ENCODE data around the gene SNF8. TPM values are rescaled to one million over a fixed set of nuclear protein-coding genes. Genes with fewer than 3 reads are reported as not detected.
A peak's percentile ranks its signal among the peaks of the same experiment; 100 is the strongest.

SNF8 gene
- 10 to 100 TPM; 57.1 to 63.7 TPM for total RNA-seq
- polyA plus RNA-seq: 100 to 1,000 TPM; 104 to 110 (median 105) TPM
- 30.3 to 81.2 (median 38.5) reads per million in 6 experiments for total RNA-seq

GRCh38 chr17:48944515-48945260 lies at the start of gene SNF8:
Gene SNF8, minus strand, starts transcription at chr17:48944842. Its CDS starts 108 bp downstream, at chr17:48944734.
- DNase-seq (peak; percentile 83 to 94 (median 91)), ATAC-seq (peak; percentile 94 to 95)
- POLR2A ChIA-PET: interaction anchor here (0.6 to 1.9 kb wide), 10 partner anchors 13 to 247 kb away, joined by 3 to 21 read pairs (median 3); partner anchors contain the start of genes ATP5MC1 and UBE2Z
- Mint-ChIP-seq H3K4me1 (peaks cover 0 to 30% (median 21%) of the 10 kb centered on the region in 4 donors), H3K27me3 (peaks cover 0 to 3% (median 0%) of the 10 kb centered on the region in 5 donors), H3K36me3 (peaks cover 0 to 22% (median 9%) of the 10 kb centered on the region in 3 donors), H3K9me3 (no peaks in the 10 kb centered on the region), H3K4me3 (peak within 1 kb of the TSS; percentile 92 to 99 (median 96)), H3K27ac (peak within 1 kb of the TSS; percentile 93 to 98 (median 96))

- no peak for ATAC-seq
- no peak overlapping the region for H3K4me3 Mint-ChIP-seq
- POLR2A ChIA-PET: no interaction called here
- H3K9me3 Mint-ChIP-seq: peaks cover 0 to 13% (median 0%) of the 10 kb centered on the region in 9 donors
- H3K27ac Mint-ChIP-seq: no peak overlapping the region
- H3K36me3 Mint-ChIP-seq: peaks cover 0 to 13% (median 0%) of the 10 kb centered on the region in 3 donors
- H3K27me3 Mint-ChIP-seq: peaks cover 34 to 89% (median 64%) of the 10 kb centered on the region in 5 donors
- H3K4me1 Mint-ChIP-seq: peaks cover 14 to 34% (median 28%) of the 10 kb centered on the region in 4 donors
- DNase-seq: no peak
These were observed 49.3 kb upstream of the SNF8 start for GRCh38 chr17:48993951-48994350.

DNA sequence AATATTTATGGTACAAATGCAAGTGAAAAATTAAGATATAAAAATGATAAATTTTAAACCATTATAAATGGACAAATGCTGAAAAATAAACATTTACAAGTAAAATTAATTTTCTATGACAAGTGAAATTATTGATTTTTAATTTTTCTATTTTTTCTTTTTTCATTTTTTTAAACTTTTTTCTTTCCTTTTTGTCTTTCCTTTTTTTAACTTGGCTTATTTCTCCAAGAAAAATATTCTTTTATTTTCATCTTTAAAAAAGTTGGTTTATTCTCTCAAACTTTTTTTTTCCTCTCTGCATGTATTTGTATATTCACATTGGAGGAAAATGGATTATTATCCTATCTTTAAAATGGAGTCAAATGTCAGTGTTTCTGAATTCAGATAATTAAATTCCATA lies 48.7 kb upstream of the SNF8 start:
- POLR2A ChIA-PET: no interaction called here
- H3K27me3 Mint-ChIP-seq: peaks cover 34 to 84% (median 59%) of the 10 kb centered on the region in 5 donors
- H3K36me3 Mint-ChIP-seq: peaks cover 0 to 11% (median 0%) of the 10 kb centered on the region in 3 donors
- H3K4me3 Mint-ChIP-seq: no peak overlapping the region
- peaks cover 0 to 13% (median 0%) of the 10 kb centered on the region in 9 donors for H3K9me3 Mint-ChIP-seq
- DNase-seq (no peak), ATAC-seq (no peak)
- no peak overlapping the region for H3K27ac Mint-ChIP-seq
- H3K4me1 Mint-ChIP-seq: peaks cover 12 to 28% (median 24%) of the 10 kb centered on the region in 4 donors

DNA sequence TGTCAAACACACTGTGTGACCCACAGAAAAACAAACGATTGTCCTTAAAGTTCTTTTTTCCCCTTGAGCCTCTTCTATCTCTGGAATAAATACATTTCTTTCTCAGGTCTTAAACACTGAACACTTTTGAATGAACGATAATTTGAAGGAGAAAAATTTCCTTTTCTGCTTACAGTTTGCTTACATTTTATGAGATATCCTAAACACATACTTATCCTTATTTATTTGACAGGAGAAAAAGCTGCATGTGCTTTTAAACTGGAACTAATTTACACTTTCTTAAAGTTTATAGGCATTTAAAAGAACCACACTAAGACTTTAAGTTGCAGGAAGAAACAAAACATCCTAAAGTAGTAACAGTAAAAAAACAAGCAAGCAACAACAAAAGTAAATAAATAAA lies 47.8 kb upstream of the SNF8 start:
- Mint-ChIP-seq H3K4me1 (peaks cover 11 to 19% (median 16%) of the 10 kb centered on the region in 4 donors), H3K9me3 (peaks cover 0 to 13% (median 0%) of the 10 kb centered on the region in 9 donors), H3K27ac (no peak overlapping the region), H3K4me3 (no peak overlapping the region), H3K27me3 (peaks cover 34 to 85% (median 58%) of the 10 kb centered on the region in 5 donors), H3K36me3 (peaks cover 0 to 11% (median 0%) of the 10 kb centered on the region in 3 donors)
- no peak for DNase-seq
- ATAC-seq: no peak
- POLR2A ChIA-PET: interaction anchor here (0.6 kb wide), 1 partner anchor 9 kb away, joined by 6 read pairs; no protein-coding TSS in a partner anchor

DNA sequence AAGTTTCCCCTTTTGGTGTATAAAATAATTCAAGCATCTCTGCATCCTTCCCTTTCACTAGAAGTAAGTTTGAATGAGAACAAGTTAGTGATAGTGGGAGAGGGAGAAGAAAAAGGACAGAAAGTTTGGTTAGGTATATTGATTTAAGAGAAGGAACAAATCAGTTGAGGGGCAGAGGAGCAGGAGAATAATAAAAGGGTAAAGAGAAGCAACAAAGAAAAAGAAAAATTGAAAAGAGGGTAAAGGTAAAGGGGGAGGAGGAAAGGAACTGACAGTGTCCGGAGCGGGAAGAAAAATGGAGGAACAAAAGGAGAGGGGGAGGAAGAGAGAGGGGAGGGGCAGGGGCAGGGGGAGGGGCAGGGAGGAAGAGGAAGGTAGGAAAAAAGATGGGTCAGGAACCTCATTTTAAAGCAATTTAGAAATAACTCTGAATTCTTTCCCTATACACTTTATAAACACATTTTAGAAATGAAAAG lies 46.3 kb upstream of the SNF8 start:
- POLR2A ChIA-PET: no interaction called here
- Mint-ChIP-seq H3K4me1 (peaks cover 3 to 8% (median 5%) of the 10 kb centered on the region in 4 donors), H3K9me3 (peaks cover 0 to 7% (median 0%) of the 10 kb centered on the region in 9 donors), H3K36me3 (peaks cover 0 to 5% (median 0%) of the 10 kb centered on the region in 3 donors), H3K27ac (no peak overlapping the region), H3K27me3 (peaks cover 30 to 77% (median 53%) of the 10 kb centered on the region in 5 donors), H3K4me3 (no peak overlapping the region)
- ATAC-seq: no peak
- no peak for DNase-seq

GRCh38 chr17:48989100-48989499 lies 44.5 kb upstream of the SNF8 start:
- peaks cover 0 to 2% (median 0%) of the 10 kb centered on the region in 9 donors for H3K9me3 Mint-ChIP-seq
- no peaks in the 10 kb centered on the region for H3K36me3 Mint-ChIP-seq
- DNase-seq: no peak
- POLR2A ChIA-PET: no interaction called here
- no peak overlapping the region for H3K27ac Mint-ChIP-seq
- H3K4me3 Mint-ChIP-seq: no peak overlapping the region
- H3K27me3 Mint-ChIP-seq: peaks cover 19 to 62% (median 48%) of the 10 kb centered on the region in 5 donors
- ATAC-seq: no peak
- no peaks in the 10 kb centered on the region for H3K4me1 Mint-ChIP-seq

DNA sequence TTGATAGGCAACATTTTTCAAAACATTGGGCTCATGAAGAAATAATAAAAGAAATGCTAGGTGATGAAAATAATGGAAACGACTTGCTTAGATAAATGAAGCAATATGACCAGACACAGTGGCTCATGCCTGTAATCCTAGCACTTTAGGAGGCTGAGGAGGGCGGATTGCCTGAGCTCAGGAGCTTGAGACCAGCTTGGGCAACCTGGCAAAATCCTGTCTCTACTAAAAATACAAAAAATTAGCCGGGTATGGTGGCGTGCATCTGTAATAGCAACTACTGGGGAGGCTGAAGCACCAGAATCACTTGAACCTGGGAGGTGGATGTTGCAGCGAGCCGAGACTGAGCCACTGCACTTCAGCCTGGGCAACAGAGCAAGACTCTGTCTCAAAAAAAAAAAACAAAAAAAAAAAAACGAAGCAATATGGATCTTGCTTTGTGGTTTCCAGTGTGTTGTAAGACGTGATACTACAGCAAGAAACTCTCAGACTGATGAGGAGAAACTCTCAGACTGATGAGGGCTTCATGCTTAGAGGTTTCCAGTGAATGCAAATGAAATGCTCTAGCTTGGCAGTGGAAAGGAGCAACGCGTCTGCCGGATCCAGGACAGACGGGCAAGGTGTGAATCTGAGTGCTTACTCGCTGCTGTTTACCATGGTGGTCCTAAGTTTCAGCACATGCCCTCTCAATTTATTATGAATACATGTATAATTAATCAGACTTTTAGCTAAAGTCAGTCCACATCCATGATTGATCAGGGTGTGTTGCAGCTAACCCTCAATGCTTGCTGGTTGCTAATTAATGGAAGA lies 41.0 kb upstream of the SNF8 start:
- Mint-ChIP-seq H3K27me3 (peaks cover 6 to 41% (median 29%) of the 10 kb centered on the region in 5 donors), H3K36me3 (peaks cover 0 to 4% (median 3%) of the 10 kb centered on the region in 3 donors), H3K4me3 (no peak overlapping the region), H3K27ac (peak overlapping the region in 1 of 10 donors; percentile 31), H3K4me1 (no peaks in the 10 kb centered on the region), H3K9me3 (peaks cover 0 to 14% (median 0%) of the 10 kb centered on the region in 9 donors)
- POLR2A ChIA-PET: no interaction called here
- ATAC-seq (no peak), DNase-seq (no peak)

DNA sequence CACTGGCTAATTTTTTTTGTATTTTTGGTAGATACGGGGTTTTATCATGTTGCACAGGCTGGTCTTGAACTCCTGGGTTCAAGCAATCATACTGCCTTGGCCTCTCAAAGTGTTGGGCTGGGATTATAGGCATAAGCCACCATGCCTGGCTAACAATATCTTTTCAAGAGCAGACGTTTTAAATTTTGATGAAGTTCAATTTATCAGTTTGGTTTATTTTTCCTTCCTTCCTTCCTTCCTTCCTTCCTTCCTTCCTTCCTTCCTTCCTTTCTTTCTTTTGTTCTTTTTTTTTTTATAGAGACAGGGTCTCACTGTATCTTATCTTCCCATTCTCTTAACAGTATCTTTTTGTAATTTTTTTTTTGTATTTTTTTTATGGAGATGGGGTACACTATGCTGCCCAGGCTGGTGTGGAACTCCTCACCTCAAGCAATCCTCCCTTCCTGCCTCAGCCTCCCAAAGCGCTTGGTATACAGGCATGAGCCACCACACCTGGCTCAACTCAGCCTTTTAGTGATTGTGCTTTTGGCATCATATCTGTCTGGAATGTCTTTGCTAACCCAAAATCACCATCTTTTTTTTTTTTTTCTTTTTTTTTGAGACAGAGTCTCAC lies 37.4 kb upstream of the SNF8 start:
- Mint-ChIP-seq H3K4me3 (no peak overlapping the region), H3K4me1 (no peaks in the 10 kb centered on the region), H3K9me3 (peaks cover 0 to 14% (median 0%) of the 10 kb centered on the region in 9 donors), H3K27me3 (peaks cover under 1 to 26% (median 8%) of the 10 kb centered on the region in 5 donors), H3K36me3 (peaks cover 0 to 4% (median 3%) of the 10 kb centered on the region in 3 donors), H3K27ac (no peak overlapping the region)
- DNase-seq (no peak), ATAC-seq (no peak)
- POLR2A ChIA-PET: interaction anchor here (0.7 kb wide), 1 partner anchor 843 kb away, joined by 4 read pairs; no protein-coding TSS in a partner anchor

DNA sequence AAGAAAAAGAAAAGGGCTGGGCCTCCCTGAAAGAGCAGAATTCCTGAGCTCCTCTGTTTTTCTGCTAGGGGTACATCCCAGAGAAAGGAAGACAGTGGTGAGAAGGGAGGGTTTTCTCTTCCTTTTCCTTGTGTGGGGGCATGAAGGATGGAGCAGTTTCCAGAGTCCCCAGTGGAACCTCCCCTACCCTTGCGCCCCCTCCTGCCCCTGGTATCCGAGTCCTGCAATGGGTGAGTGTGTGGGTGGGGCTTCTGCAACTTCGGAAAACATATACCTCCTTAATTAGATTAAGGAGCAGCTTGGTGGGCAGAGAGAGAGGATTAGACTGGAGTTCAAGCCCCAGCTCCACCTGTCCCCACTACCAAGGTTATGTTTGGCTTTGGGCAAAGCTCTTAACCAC lies 29.2 kb upstream of the SNF8 start:
- DNase-seq: no peak
- H3K36me3 Mint-ChIP-seq: no peaks in the 10 kb centered on the region

GRCh38 chr17:48972749-48973097 lies 28.1 kb upstream of the SNF8 start:
- no peak for DNase-seq
- no peaks in the 10 kb centered on the region for H3K9me3 Mint-ChIP-seq
- peaks cover 8 to 63% (median 37%) of the 10 kb centered on the region in 5 donors for H3K27me3 Mint-ChIP-seq
- ATAC-seq: no peak
- no peaks in the 10 kb centered on the region for H3K36me3 Mint-ChIP-seq
- H3K4me1 Mint-ChIP-seq: no peaks in the 10 kb centered on the region
- POLR2A ChIA-PET: no interaction called here
- H3K27ac Mint-ChIP-seq: no peak overlapping the region
- H3K4me3 Mint-ChIP-seq: no peak overlapping the region

More for the DNA sequence above, 29.2 kb upstream of the SNF8 start:
- peaks cover 8 to 58% (median 34%) of the 10 kb centered on the region in 5 donors for H3K27me3 Mint-ChIP-seq
- no peak overlapping the region for H3K4me3 Mint-ChIP-seq
- H3K4me1 Mint-ChIP-seq: no peaks in the 10 kb centered on the region
- no peak for ATAC-seq
- H3K27ac Mint-ChIP-seq: peak overlapping the region in 1 of 10 donors; percentile 24
- POLR2A ChIA-PET: interaction anchor here (0.7 to 0.8 kb wide), 2 partner anchors 142 to 880 kb away, joined by 5 to 7 read pairs; no protein-coding TSS in a partner anchor
- H3K9me3 Mint-ChIP-seq: no peaks in the 10 kb centered on the region

DNA sequence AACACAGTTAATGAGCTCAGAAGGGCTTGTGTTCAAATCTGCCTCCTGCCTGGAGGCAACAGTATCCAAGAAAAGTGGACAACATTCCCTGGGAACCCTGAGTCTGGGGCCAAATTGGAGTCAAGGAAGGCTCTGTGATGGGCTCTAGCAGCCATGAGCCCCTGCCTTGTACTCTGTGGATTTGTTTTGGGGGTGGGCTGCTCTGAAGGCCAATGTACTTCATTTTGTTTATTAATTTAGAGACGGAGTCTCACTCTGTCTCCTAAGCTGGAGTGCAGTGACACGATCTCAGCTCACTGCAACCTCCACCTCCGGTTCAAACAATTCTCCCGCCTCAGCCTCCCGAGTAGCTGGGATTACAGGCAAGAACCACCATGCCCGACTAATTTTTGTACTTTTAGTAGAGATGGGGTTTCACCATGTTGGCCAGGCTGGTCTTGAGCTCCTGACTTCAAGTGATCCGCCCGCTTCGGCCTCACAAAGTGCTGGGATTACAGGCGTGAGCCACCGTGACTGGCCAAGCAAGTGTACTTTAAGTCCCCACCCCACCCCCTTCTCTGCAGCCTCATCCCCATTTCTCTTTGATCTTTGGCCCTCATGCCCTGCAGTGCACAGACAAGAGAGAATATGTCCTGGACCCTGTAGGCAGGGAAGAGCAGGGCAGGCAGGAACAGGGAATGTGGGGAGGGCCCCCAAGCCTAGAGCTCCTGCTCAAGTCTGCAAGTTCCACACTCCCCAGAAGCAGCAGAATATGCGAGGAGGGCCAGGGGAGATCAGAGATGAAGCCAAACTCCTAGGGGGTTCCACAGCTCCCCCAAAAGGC lies 26.4 kb upstream of the SNF8 start:
- H3K27me3 Mint-ChIP-seq: peaks cover 8 to 73% (median 37%) of the 10 kb centered on the region in 5 donors
- H3K4me1 Mint-ChIP-seq: no peaks in the 10 kb centered on the region
- POLR2A ChIA-PET: no interaction called here
- no peak overlapping the region for H3K27ac Mint-ChIP-seq
- DNase-seq: no peak
- no peaks in the 10 kb centered on the region for H3K9me3 Mint-ChIP-seq
- H3K36me3 Mint-ChIP-seq: no peaks in the 10 kb centered on the region
- ATAC-seq: no peak
- H3K4me3 Mint-ChIP-seq: no peak overlapping the region
